Prostate gland (tissue), 2 donors: ENCODE data around the gene ATF6B.

Experiments used
- POLR2A ChIP-seq: fragments of 450-650 bp; IDR thresholded peaks from one replicate; pipeline ENCODE4 v1.6.1; 2016; ENCODE audit warnings: antibody characterized with exemption, mild to moderate bottlenecking
- POLR2AphosphoS5 ChIP-seq: sonication (generic); formaldehyde crosslinking; IDR thresholded peaks from one replicate; pipeline ENCODE4 v1.6.1; 2017; ENCODE audit warnings: antibody characterized with exemption
- TF ChIP-seq, protein P1 (sequence below), 4 experiments: fragments of 200-600 bp in 2 of 4; fragments of 450-650 bp in 2 of 4; sonication (generic) in 2 of 4; IDR thresholded peaks; 1 replicate in 3 of 4; 2 replicates in 1 of 4; pipeline ENCODE4 v1.5.1; 2016 to 2019; ENCODE audit warnings: antibody characterized with exemption in 4 of 4, mild to moderate bottlenecking in 2 of 4, moderate library complexity in 2 of 4

DNA sequence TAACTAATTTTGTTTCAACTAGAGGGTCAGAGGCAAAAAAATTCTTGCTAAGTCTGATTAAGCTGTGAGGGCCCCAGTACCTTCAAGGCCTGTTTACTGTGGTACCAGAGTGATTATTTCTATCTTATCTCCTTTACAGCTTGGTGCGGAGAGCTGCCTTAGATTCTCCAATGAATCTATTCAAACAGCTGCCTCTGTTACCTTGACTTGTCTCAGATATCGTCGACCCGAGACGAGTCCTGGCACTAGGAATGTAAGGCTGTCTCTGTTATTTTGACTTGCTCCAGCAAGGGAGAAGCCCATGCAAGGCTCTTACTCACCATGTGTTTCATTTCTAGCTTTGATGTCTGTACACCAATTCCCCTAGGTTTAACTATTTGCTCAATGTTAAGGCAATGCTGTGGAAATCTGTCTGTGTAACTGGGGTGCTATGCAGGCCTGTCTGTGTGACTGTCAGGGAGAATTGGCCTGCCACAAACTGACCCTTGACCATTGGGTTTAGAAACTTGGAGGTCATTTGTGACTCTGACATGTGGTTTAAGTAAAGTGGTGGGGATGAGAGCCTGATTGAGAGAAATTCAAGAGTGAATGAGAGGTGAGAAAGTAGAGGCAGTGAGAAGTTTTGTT lies 12.5 kb upstream of the ATF6B start:
- TF ChIP-seq, protein P1, sequence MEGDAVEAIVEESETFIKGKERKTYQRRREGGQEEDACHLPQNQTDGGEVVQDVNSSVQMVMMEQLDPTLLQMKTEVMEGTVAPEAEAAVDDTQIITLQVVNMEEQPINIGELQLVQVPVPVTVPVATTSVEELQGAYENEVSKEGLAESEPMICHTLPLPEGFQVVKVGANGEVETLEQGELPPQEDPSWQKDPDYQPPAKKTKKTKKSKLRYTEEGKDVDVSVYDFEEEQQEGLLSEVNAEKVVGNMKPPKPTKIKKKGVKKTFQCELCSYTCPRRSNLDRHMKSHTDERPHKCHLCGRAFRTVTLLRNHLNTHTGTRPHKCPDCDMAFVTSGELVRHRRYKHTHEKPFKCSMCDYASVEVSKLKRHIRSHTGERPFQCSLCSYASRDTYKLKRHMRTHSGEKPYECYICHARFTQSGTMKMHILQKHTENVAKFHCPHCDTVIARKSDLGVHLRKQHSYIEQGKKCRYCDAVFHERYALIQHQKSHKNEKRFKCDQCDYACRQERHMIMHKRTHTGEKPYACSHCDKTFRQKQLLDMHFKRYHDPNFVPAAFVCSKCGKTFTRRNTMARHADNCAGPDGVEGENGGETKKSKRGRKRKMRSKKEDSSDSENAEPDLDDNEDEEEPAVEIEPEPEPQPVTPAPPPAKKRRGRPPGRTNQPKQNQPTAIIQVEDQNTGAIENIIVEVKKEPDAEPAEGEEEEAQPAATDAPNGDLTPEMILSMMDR (IDR thresholded peaks at IDR 0.05): no peak
- TF ChIP-seq POLR2AphosphoS5 (no peak), POLR2A (no peak)
